Neutrophil (primary cell): Measurements from ENCODE around the gene PPP1R18.

ENCODE experiments used
- H3K27ac ChIP-seq: fragments of 200-600 bp; sonication (generic); 2 replicates; pipeline ENCODE4 v1.5.1; 2016; ENCODE audit warnings: mild to moderate bottlenecking, moderate library complexity
- H3K27me3 ChIP-seq: fragments of 200-600 bp; sonication (generic); 2 replicates; pipeline ENCODE4 v1.6.0; 2016; ENCODE audit warnings: mild to moderate bottlenecking
- H3K36me3 ChIP-seq: fragments of 200-600 bp; sonication (generic); 2 replicates; pipeline ENCODE4 v1.5.1; 2017
- H3K4me1 ChIP-seq, 2 experiments: fragments of 200-600 bp in 1 of 2; sonication (generic) in 1 of 2; 1 replicate in 1 of 2; 2 replicates in 1 of 2; pipeline versions ENCODE4 v1.5.1 to v1.6.1; 2013 to 2016; ENCODE audit warnings: low read depth in 1 of 2, low read length in 1 of 2, mild to moderate bottlenecking in 1 of 2, moderate library complexity in 1 of 2; ENCODE audit not compliant: control insufficient read depth in 1 of 2, insufficient read depth in 1 of 2
- H3K4me3 ChIP-seq, 2 experiments: fragments of 200-600 bp in 1 of 2; sonication (generic) in 1 of 2; 1 replicate in 1 of 2; 2 replicates in 1 of 2; pipeline ENCODE4 v1.5.1; 2013 to 2016; ENCODE audit warnings: low read depth in 1 of 2, low read length in 1 of 2, mild to moderate bottlenecking in 1 of 2, moderate library complexity in 1 of 2
- H3K9me3 ChIP-seq: fragments of 200-600 bp; sonication (generic); 2 replicates; pipeline ENCODE4 v1.5.1; 2016
- CTCF ChIP-seq: fragments of 200-600 bp; sonication (generic); IDR thresholded peaks from 2 replicates; pipeline ENCODE4 v1.5.1; 2016; ENCODE audit warnings: antibody characterized with exemption

PPP1R18 gene

GRCh38 chr6:30711758-30712380 lies 25.4 kb upstream of the PPP1R18 start:
- no peaks in the 10 kb centered on the region for H3K27me3 ChIP-seq
- H3K4me3 ChIP-seq, result no peak overlapping the region
- no peak overlapping the region for H3K27ac ChIP-seq
- no peaks in the 10 kb centered on the region for H3K36me3 ChIP-seq
- H3K9me3 ChIP-seq, result no peaks in the 10 kb centered on the region
- H3K4me1 ChIP-seq, result peaks cover 7 to 8% of the 10 kb centered on the region in 2 experiments
- no peak for TF ChIP-seq CTCF

GRCh38 chr6:30709101-30709868 lies 22.8 kb upstream of the PPP1R18 start:
- Histone ChIP-seq H3K27me3 (no peaks in the 10 kb centered on the region), H3K36me3 (no peaks in the 10 kb centered on the region), H3K27ac (no peak overlapping the region), H3K4me1 (peaks cover 4 to 5% of the 10 kb centered on the region in 2 experiments), H3K9me3 (no peaks in the 10 kb centered on the region), H3K4me3 (no peak overlapping the region)
- no peak for TF ChIP-seq CTCF

- Histone ChIP-seq H3K4me3 (no peak overlapping the region), H3K4me1 (peaks cover 16 to 18% of the 10 kb centered on the region in 2 experiments), H3K9me3 (no peaks in the 10 kb centered on the region), H3K27ac (no peak overlapping the region), H3K27me3 (no peaks in the 10 kb centered on the region), H3K36me3 (no peaks in the 10 kb centered on the region)
- no peak for TF ChIP-seq CTCF
Observed at GRCh38 chr6:30707281-30707850, 20.9 kb upstream of the PPP1R18 start.

- Histone ChIP-seq H3K4me3 (no peak overlapping the region), H3K27ac (no peak overlapping the region), H3K36me3 (no peaks in the 10 kb centered on the region), H3K4me1 (peaks cover 20% of the 10 kb centered on the region in 2 experiments), H3K27me3 (no peaks in the 10 kb centered on the region), H3K9me3 (no peaks in the 10 kb centered on the region)
- TF ChIP-seq CTCF, result no peak
Observed at GRCh38 chr6:30705620-30706019, 19.2 kb upstream of the PPP1R18 start.

GRCh38 chr6:30703821-30704220 lies 17.4 kb upstream of the PPP1R18 start:
- peak overlapping the region; percentile 5 to 17 for H3K4me3 ChIP-seq
- H3K27ac ChIP-seq, result peak overlapping the region; percentile 74
- H3K27me3 ChIP-seq, result no peaks in the 10 kb centered on the region
- H3K4me1 ChIP-seq, result peaks cover 25 to 26% of the 10 kb centered on the region in 2 experiments
- H3K36me3 ChIP-seq, result no peaks in the 10 kb centered on the region
- TF ChIP-seq CTCF, result no peak
- H3K9me3 ChIP-seq, result no peaks in the 10 kb centered on the region
